Measurements from ENCODE around the gene ANO2.

The ANO2 gene

GRCh38 chr12:5976196-5976595 is 31.1 kb upstream of the ANO2 start:
- Histone ChIP-seq H3K9me3 (ENCODE audit: control insufficient read depth, low read length) (no peaks in the 10 kb centered on the region), H3K36me3 (ENCODE audit: control insufficient read depth, insufficient read depth, low read length) (no peaks in the 10 kb centered on the region), H3K4me1 (ENCODE audit: control insufficient read depth, insufficient read depth, low read length) (no peaks in the 10 kb centered on the region), H3K27me3 (ENCODE audit: control insufficient read depth, insufficient read depth, low read length, poor library complexity, severe bottlenecking) (no peaks in the 10 kb centered on the region), H3K4me3 (ENCODE audit: insufficient read depth, low read depth, low read length) (no peak overlapping the region), H3K27ac (ENCODE audit: insufficient read depth, low read depth, low read length, poor library complexity, severe bottlenecking) (no peak overlapping the region)
- 93 to 95% methylated on average over 9 of the region's 9 CpGs for WGBS, 2 experiments

- no peak overlapping the region for H3K27ac ChIP-seq (ENCODE audit: insufficient read depth, low read depth, low read length, poor library complexity, severe bottlenecking)
- H3K27me3 ChIP-seq (ENCODE audit: control insufficient read depth, insufficient read depth, low read length, poor library complexity, severe bottlenecking): no peaks in the 10 kb centered on the region
- 95 to 97% methylated on average over 8 of the region's 8 CpGs for WGBS, 2 experiments
- H3K9me3 ChIP-seq (ENCODE audit: control insufficient read depth, low read length): no peaks in the 10 kb centered on the region
- no peak overlapping the region for H3K4me3 ChIP-seq (ENCODE audit: insufficient read depth, low read depth, low read length)
- no peaks in the 10 kb centered on the region for H3K36me3 ChIP-seq (ENCODE audit: control insufficient read depth, insufficient read depth, low read length)
- peaks cover 7% of the 10 kb centered on the region for H3K4me1 ChIP-seq (ENCODE audit: control insufficient read depth, insufficient read depth, low read length)
These were observed 28.5 kb upstream of the ANO2 start for GRCh38 chr12:5973461-5974115.

DNA sequence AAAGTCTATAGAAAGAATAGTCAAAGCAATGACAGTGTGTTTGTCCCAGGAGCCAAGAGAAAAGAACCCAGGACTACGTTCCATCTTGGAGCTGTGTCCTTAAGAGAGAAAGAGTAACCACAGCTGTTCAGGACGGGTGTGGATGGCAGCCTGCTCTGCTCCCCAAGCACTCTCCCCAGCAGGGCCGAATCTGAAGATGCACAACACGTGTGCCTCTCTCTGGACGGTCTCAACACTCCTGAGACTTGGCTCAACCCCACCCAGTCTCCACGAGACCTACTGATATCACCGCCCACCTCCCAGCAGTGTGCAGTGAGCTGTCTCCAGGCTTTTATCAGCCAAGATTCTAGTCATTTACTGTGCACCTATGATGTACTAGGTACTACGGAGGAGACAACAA is 27.3 kb upstream of the ANO2 start:
- no peak overlapping the region for H3K4me3 ChIP-seq (ENCODE audit: insufficient read depth, low read depth, low read length)
- no peak overlapping the region for H3K27ac ChIP-seq (ENCODE audit: insufficient read depth, low read depth, low read length, poor library complexity, severe bottlenecking)
- WGBS, 2 experiments: 93% methylated on average over 8 of the region's 8 CpGs
- no peaks in the 10 kb centered on the region for H3K27me3 ChIP-seq (ENCODE audit: control insufficient read depth, insufficient read depth, low read length, poor library complexity, severe bottlenecking)
- H3K4me1 ChIP-seq (ENCODE audit: control insufficient read depth, insufficient read depth, low read length): peaks cover 7% of the 10 kb centered on the region
- H3K9me3 ChIP-seq (ENCODE audit: control insufficient read depth, low read length): no peaks in the 10 kb centered on the region
- no peaks in the 10 kb centered on the region for H3K36me3 ChIP-seq (ENCODE audit: control insufficient read depth, insufficient read depth, low read length)

GRCh38 chr12:5971194-5971850 is 26.3 kb upstream of the ANO2 start:
- Histone ChIP-seq H3K9me3 (ENCODE audit: control insufficient read depth, low read length) (no peaks in the 10 kb centered on the region), H3K27me3 (ENCODE audit: control insufficient read depth, insufficient read depth, low read length, poor library complexity, severe bottlenecking) (no peaks in the 10 kb centered on the region), H3K4me1 (ENCODE audit: control insufficient read depth, insufficient read depth, low read length) (peaks cover 7% of the 10 kb centered on the region), H3K27ac (ENCODE audit: insufficient read depth, low read depth, low read length, poor library complexity, severe bottlenecking) (no peak overlapping the region), H3K4me3 (ENCODE audit: insufficient read depth, low read depth, low read length) (no peak overlapping the region), H3K36me3 (ENCODE audit: control insufficient read depth, insufficient read depth, low read length) (no peaks in the 10 kb centered on the region)
- WGBS, 2 experiments: 90 to 93% methylated on average over 10 of the region's 10 CpGs

GRCh38 chr12:5969974-5970690 is 25.1 kb upstream of the ANO2 start:
- 93 to 96% methylated on average over 5 of the region's 5 CpGs for WGBS, 2 experiments

DNA sequence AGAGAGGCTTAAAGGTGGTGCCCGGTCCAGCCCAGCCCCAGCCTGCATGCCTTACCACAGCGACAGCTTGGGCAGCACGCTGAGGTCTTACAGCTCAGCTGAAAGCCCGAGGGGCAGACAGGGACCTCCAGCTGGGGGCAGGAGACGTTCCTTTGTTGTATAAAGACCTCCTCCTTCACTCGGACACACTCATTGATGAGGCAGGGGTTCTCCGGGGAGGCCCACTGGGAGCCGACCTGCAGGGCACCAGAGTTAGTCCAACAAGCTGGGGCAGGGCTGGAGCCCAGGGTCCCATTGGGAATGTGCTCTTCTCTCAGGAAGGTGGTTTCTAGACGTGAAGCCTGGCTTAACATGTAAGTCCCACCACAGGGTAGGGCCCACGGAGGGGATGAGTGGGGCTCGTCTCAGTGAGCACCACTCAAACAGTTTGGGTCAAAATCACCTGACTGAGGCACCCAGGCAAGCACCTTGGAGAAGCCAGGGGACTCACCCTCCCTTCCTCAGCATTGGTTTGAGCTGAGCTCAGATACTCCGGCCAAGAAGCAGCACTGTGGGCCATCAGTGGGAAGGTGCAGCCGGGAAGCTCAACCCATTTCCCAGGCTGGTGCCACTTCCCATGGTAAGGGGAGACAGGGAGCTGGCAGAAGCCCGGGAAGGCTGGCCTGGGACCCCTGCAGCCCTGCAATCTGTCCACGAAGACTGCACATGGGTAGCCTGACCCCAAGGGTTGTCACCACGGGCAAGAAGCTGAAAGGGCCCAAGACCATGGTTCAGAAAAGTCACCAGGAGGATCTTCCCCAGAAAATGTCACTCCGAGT is 24.3 kb upstream of the ANO2 start:
- H3K27ac ChIP-seq (ENCODE audit: insufficient read depth, low read depth, low read length, poor library complexity, severe bottlenecking): no peak overlapping the region
- no peaks in the 10 kb centered on the region for H3K36me3 ChIP-seq (ENCODE audit: control insufficient read depth, insufficient read depth, low read length)
- no peak overlapping the region for H3K4me3 ChIP-seq (ENCODE audit: insufficient read depth, low read depth, low read length)
- 57 to 60% methylated on average over 17 of the region's 17 CpGs for WGBS, 2 experiments
- H3K9me3 ChIP-seq (ENCODE audit: control insufficient read depth, low read length): no peaks in the 10 kb centered on the region
- H3K4me1 ChIP-seq (ENCODE audit: control insufficient read depth, insufficient read depth, low read length): peaks cover 19% of the 10 kb centered on the region
- H3K27me3 ChIP-seq (ENCODE audit: control insufficient read depth, insufficient read depth, low read length, poor library complexity, severe bottlenecking): peaks cover 14% of the 10 kb centered on the region

More at GRCh38 chr12:5969974-5970690, 25.1 kb upstream of the ANO2 start:
- no peaks in the 10 kb centered on the region for H3K9me3 ChIP-seq (ENCODE audit: control insufficient read depth, low read length)
- H3K27me3 ChIP-seq (ENCODE audit: control insufficient read depth, insufficient read depth, low read length, poor library complexity, severe bottlenecking): peaks cover 6% of the 10 kb centered on the region
- H3K4me3 ChIP-seq (ENCODE audit: insufficient read depth, low read depth, low read length): no peak overlapping the region
- H3K4me1 ChIP-seq (ENCODE audit: control insufficient read depth, insufficient read depth, low read length): peaks cover 12% of the 10 kb centered on the region
- no peaks in the 10 kb centered on the region for H3K36me3 ChIP-seq (ENCODE audit: control insufficient read depth, insufficient read depth, low read length)
- no peak overlapping the region for H3K27ac ChIP-seq (ENCODE audit: insufficient read depth, low read depth, low read length, poor library complexity, severe bottlenecking)

DNA sequence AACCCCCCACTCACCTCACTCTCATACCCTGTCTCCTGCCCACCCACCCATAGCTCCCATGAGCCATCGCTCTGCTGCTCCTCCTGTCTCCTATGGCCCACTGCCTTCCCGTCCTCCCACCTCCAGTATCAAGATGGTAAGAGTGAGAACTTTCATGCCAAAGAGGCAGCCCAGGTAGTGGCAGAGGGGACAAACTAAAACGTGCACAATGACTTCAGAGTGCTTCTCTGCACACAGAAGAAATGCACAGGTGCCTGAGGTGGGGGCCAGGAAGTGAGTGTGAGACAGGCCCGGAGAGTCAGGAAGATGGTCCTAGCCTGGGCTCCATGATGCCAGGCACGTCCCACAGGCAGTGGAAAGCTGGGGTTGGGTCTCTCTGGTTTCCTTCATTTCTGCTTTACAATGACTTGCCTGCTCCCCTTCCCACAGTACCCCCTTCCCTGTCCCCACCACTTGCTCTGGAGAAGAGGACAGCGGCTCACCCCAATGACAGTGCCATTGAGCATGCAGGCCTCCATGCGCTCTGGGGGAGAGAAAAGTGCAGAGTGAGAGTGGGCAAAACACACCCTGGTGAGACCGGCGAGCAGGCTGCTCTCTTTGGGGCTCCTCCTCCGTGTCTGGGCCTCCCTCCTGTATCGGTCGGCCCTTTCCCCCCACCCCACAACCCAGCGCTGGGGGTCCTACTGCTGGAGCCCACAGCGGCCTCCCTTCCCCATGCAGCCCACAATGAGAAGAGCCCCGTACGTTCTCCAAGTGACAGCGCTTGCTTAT is 22.8 kb upstream of the ANO2 start:
- Histone ChIP-seq H3K9me3 (ENCODE audit: control insufficient read depth, low read length) (no peaks in the 10 kb centered on the region), H3K27me3 (ENCODE audit: control insufficient read depth, insufficient read depth, low read length, poor library complexity, severe bottlenecking) (peaks cover 18% of the 10 kb centered on the region), H3K4me3 (ENCODE audit: insufficient read depth, low read depth, low read length) (no peak overlapping the region), H3K27ac (ENCODE audit: insufficient read depth, low read depth, low read length, poor library complexity, severe bottlenecking) (no peak overlapping the region), H3K4me1 (ENCODE audit: control insufficient read depth, insufficient read depth, low read length) (peaks cover 19% of the 10 kb centered on the region), H3K36me3 (ENCODE audit: control insufficient read depth, insufficient read depth, low read length) (no peaks in the 10 kb centered on the region)
- 93 to 95% methylated on average over 17 of the region's 17 CpGs for WGBS, 2 experiments

DNA sequence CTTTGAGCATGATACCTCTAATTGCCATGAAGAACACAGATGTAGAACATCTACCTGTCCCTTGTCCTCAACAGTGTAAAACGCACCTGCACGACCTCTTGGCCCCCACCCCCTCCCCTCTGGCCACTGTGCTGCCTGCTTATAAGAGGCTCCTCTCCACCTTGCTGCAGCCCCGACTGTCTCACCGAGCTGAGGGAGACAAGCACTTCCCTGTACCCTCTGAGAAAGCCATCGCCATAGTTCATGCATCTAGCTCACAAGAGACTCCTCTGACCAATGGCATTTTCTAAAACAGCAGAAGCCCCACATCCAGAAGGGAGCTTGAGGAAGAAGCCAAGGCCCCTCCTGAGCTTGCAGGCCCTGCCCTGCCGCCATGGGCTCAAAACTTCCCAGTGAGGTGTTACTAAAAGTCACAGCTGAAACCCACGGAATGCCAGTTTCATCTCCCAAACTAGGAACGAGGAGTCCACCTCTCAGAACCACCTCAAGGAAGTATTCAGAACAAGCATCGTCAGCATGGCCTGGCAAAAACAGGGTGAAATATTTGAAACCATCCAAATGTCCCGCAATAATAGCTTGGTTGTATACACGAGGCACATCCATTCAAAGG is 21.5 kb upstream of the ANO2 start:
- 87 to 89% methylated on average over 11 of the region's 11 CpGs for WGBS, 2 experiments
- H3K4me3 ChIP-seq (ENCODE audit: insufficient read depth, low read depth, low read length): no peak overlapping the region
- H3K27ac ChIP-seq (ENCODE audit: insufficient read depth, low read depth, low read length, poor library complexity, severe bottlenecking): no peak overlapping the region
- H3K4me1 ChIP-seq (ENCODE audit: control insufficient read depth, insufficient read depth, low read length): peaks cover 19% of the 10 kb centered on the region
- no peaks in the 10 kb centered on the region for H3K36me3 ChIP-seq (ENCODE audit: control insufficient read depth, insufficient read depth, low read length)
- peaks cover 18% of the 10 kb centered on the region for H3K27me3 ChIP-seq (ENCODE audit: control insufficient read depth, insufficient read depth, low read length, poor library complexity, severe bottlenecking)
- H3K9me3 ChIP-seq (ENCODE audit: control insufficient read depth, low read length): no peaks in the 10 kb centered on the region

DNA sequence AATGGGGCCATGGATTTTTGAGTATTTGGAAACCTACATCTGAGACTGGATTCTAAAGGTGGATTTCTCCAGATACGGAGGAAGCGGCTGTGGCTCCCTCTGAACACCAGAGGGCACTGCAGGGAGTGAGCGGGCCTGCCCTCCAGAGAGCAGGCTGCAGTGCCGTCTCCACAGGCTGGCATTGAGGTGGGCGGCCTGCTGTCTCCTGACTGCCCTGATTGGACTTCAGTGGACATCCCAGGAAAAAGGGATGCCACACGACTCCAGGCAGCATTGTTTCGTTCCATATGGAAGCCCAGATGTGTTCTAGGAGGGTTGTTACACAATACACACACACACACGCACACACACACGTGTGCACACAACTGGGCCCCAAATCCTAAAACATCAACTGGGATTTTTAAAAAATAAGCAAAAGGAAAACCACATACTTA is 20.9 kb upstream of the ANO2 start:
- Histone ChIP-seq H3K27ac (ENCODE audit: insufficient read depth, low read depth, low read length, poor library complexity, severe bottlenecking) (no peak overlapping the region), H3K27me3 (ENCODE audit: control insufficient read depth, insufficient read depth, low read length, poor library complexity, severe bottlenecking) (peaks cover 18% of the 10 kb centered on the region), H3K9me3 (ENCODE audit: control insufficient read depth, low read length) (no peaks in the 10 kb centered on the region), H3K36me3 (ENCODE audit: control insufficient read depth, insufficient read depth, low read length) (no peaks in the 10 kb centered on the region), H3K4me3 (ENCODE audit: insufficient read depth, low read depth, low read length) (no peak overlapping the region), H3K4me1 (ENCODE audit: control insufficient read depth, insufficient read depth, low read length) (peaks cover 19% of the 10 kb centered on the region)
- 36 to 45% methylated on average over 9 of the region's 9 CpGs for WGBS, 2 experiments
